ENCODE data around the gene TLE7. TPM values are rescaled to one million over a fixed set of nuclear protein-coding genes. Genes with fewer than 3 reads are reported as not detected.

TLE7 gene
- total RNA-seq, 4 donors from 2014 or later, result not detected

DNA sequence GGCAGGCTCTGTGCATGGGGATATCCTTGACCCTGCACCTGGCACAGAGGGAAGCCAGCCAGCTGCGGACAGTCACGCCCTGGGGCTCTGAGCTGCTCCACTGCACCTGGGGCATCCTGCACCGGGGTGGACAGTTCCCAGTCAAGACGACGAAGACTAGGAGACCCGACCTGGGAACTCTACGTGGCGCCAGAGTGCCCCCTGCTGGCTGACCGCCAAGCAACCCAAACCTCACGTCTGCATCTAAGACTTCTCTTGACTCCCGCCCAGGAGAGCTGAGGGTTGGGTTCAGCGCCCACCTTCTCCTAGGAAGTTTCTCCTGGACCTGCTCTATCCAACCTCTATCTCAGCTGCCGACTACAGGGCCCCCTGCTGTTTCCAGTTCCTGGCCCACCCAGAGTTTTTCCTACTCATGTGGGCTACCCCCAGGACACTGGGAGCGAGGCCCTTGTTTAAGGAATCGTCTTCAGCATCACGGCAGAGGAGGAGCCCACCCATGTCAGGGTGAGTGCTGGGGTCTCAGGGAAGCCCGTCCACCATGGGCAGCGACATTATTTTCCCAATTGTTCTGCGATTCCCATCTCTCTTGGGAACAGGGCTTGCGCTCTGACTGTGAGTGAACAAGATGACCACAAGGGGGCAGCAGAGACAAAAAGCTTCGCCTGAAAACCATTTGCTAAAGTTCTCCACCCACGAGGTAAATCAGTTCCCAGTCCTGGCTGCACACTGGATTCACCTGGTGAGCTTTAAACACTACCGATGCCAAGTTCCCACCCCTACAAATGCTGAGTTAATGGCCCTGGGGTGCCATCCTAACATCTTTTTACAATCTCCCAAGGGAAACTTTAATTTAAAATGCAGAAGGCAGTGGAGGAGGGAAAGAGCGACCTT is 29.3 kb downstream of the TLE7 start:
- 4 to 11% methylated on average over 9 to 15 of the region's 24 CpGs for WGBS, 2 donors
- TF ChIP-seq CTCF (IDR thresholded peaks at IDR 0.05) (peak; percentile 80 to 91 (median 83)), POLR2A (IDR thresholded peaks at IDR 0.05) (no peak)
- Histone ChIP-seq H3K27ac (no peak overlapping the region), H3K27me3 (peaks cover 0 to 59% (median 0%) of the 10 kb centered on the region in 4 donors), H3K4me1 (peaks cover 0 to 9% (median 0%) of the 10 kb centered on the region in 3 donors), H3K36me3 (no peaks in the 10 kb centered on the region), H3K4me3 (no peak overlapping the region), H3K9me3 (no peaks in the 10 kb centered on the region)
- intact Hi-C loops (cut with DNase I), result loop anchor here (5.0 to 10.0 kb wide), 2 partner anchors 90 to 202 kb away; no protein-coding TSS in a partner anchor
- DNase-seq, result no peak

GRCh38 chr16:71410146-71410545 is 31.7 kb downstream of the TLE7 start:
- 61 to 66% methylated on average over 3 to 5 of the region's 5 CpGs for whole genome bisulfite sequencing, 2 donors
- H3K27ac ChIP-seq, result no peak overlapping the region
- intact Hi-C loops (cut with DNase I), result loop anchor here (5.0 to 10.0 kb wide), 2 partner anchors 92 to 205 kb away; no protein-coding TSS in a partner anchor
- TF ChIP-seq CTCF (IDR thresholded peaks at IDR 0.05) (no peak), POLR2A (IDR thresholded peaks at IDR 0.05) (no peak)
- no peak for DNase-seq
- no peak overlapping the region for H3K4me3 ChIP-seq
- H3K27me3 ChIP-seq, result peaks cover 0 to 57% (median 0%) of the 10 kb centered on the region in 4 donors
- H3K9me3 ChIP-seq, result peaks cover 0 to 1% (median 0%) of the 10 kb centered on the region in 3 donors
- no peaks in the 10 kb centered on the region for H3K36me3 ChIP-seq
- peaks cover 0 to 9% (median 0%) of the 10 kb centered on the region in 3 donors for H3K4me1 ChIP-seq

GRCh38 chr16:71409011-71409775 is 32.7 kb downstream of the TLE7 start:
- WGBS, 2 donors, result 37 to 43% methylated on average over 16 of the region's 16 CpGs

GRCh38 chr16:71408536-71408935 is 33.3 kb downstream of the TLE7 start:
- no peaks in the 10 kb centered on the region for H3K36me3 ChIP-seq
- H3K4me3 ChIP-seq, result no peak overlapping the region
- TF ChIP-seq POLR2A (IDR thresholded peaks at IDR 0.05) (no peak), CTCF (IDR thresholded peaks at IDR 0.05) (no peak)
- H3K4me1 ChIP-seq, result peaks cover 0 to 9% (median 0%) of the 10 kb centered on the region in 3 donors
- WGBS, 2 donors, result 33 to 35% methylated on average over 3 of the region's 3 CpGs
- H3K27ac ChIP-seq, result no peak overlapping the region
- H3K27me3 ChIP-seq, result peaks cover 0 to 57% (median 0%) of the 10 kb centered on the region in 4 donors
- DNase-seq, result no peak
- intact Hi-C loops (cut with DNase I), result no loop called here
- H3K9me3 ChIP-seq, result peaks cover 0 to 11% (median 3%) of the 10 kb centered on the region in 3 donors

More at GRCh38 chr16:71409011-71409775, 32.7 kb downstream of the TLE7 start:
- DNase-seq, result no peak
- H3K4me3 ChIP-seq, result no peak overlapping the region
- H3K27me3 ChIP-seq, result peaks cover 0 to 57% (median 0%) of the 10 kb centered on the region in 4 donors
- peaks cover 0 to 11% (median 3%) of the 10 kb centered on the region in 3 donors for H3K9me3 ChIP-seq
- H3K36me3 ChIP-seq, result no peaks in the 10 kb centered on the region
- H3K27ac ChIP-seq, result no peak overlapping the region
- peaks cover 0 to 9% (median 0%) of the 10 kb centered on the region in 3 donors for H3K4me1 ChIP-seq
- TF ChIP-seq CTCF (IDR thresholded peaks at IDR 0.05), result no peak
- TF ChIP-seq POLR2A (IDR thresholded peaks at IDR 0.05), result no peak
- intact Hi-C loops (cut with DNase I), result no loop called here
